HG03457 (cell line): ENCODE results near the gene BICC1.

Source experiments
- ATAC-seq: cut with Tn5 transposase; IDR thresholded peaks from one replicate; pipeline ENCODE4 v1.9.1; 2021; ENCODE audit warnings: moderate number of reproducible peaks; ENCODE audit not compliant: unreplicated experiment

The BICC1 gene

DNA sequence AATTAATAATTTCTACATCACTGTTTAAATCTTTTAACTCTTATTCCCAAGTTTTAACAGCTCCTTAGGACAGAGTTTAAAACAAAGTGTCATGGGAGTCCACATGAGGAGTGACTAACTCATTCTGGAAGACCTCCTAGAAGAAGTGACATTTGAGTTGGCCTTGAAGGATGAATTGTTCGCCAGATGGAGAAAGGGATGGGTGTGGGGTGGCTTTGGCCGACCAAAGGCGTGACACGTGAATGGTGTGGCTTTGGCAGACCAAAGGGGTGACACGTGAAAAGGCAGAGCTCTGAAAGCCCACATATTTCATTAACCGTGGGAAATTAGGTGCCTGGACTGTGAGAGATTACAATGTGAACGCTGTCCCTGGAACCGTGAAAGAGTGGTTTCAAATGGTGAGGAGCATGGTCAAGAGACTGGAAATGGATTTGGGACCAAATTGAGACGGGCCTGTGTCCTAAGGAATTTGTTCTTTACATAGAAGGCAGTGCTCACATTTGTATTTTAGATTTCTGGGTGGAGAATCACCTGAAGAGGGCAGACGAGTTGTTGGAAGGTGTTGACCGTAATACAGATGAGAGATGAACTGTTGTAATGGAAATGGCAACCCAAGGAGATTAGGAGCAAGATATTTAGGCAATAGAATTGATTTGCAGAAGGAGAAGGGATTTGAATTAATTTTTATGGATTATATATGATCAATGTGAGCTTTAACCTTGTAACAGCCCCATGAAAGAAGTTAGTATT is 228.1 kb downstream of the BICC1 start:
- ATAC-seq: no peak

DNA sequence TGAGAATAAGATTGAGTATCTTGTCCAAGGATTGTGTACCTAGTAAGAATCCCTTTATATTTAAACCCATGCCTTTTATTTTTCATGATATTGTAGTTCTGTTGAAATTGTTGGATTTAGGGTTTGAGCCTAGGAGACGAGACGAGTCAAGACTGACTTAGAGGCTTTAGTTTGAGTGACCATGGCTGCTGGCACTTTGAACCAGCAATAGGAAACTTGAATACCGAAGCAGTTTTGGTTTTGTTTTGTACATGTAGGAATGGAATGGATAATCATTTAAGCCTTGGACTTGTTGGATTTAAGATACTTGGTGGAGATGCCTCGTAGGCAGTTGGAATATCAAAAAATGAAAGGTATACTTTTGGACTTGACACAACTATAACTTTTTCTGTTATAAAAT is 229.0 kb downstream of the BICC1 start:
- no peak for ATAC-seq

DNA sequence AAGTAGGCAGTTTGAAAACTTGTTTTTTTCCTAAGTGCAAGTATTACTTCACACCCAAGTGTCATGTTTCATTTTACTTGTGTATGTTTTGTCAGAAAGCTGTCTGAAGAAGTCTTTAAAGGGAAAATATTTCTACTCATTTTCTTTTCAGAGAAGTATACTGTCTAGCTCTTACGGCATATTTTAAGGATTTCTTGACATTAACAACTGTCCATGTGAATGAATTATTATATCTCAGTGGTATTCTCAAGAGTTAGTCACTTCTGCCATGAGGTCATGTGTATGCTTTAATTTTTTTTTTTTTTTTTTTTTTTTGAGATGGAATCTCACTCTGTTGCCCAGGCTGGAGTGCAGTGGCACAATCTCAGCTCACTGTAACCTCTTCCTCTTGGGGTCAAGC is 229.5 kb downstream of the BICC1 start:
- ATAC-seq: no peak

DNA sequence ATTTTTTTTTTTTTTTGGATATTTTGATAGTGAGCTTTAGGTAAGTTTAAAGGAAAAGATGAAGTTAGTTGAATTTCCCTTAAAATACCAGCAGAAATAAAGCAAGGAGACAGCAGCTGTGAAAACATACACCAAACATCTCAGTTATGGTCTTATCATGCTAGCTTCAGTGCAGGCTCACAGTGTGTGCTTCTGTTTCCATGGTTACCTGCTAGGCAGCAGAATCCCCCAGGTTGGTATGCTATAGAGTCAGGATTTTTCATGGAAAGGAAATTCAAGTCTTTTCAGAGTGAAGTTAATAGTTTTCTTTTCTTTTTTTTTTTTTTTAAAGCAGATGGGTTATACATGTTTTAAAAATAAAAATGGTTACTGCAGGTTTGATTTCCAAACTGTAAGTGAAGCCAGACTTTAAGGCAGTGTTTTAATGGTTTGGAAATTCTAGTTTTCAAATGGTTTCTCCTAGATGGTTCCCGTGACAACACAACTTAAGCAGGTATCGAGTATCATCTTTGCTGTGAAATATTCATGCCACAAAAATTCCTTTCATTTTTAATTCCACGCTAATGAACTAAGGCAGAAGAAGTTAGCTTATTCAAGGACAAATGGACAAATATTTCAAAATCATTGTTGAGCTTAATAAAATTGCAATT is 230.9 kb downstream of the BICC1 start:
- no peak for ATAC-seq

DNA sequence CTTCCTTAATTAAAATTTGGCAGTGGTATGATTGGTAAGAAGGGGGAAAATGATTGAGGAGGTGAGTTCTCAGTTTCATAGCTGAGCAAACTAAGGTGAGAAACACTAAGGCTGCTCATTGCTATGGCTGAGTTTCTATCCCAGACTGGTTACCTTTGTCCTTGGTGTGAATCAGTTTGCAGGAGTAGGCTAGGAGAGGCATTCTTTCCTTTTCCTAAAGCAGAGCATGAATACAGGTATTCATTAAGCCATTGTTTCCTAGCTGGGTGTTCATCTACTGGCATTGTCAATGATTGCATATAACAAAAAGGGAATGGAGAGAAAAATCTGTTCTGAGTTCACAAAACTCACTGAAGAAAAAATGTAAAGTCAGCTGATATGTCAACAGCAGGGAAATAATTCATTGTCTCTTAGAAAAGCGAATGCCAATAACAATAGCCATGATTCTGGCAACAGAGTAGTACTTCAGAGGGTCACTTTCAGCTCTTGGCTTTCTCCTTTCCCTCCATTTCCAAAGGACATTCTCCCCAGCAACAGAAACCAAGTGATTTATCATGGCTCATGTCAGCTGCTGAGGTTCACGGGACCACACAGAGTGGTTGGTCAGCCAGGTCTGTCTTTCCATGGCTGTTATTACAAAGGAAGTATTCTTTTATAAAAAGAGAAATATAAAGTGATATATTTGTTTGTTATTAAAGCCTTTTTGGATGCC is 234.0 kb downstream of the BICC1 start:
- no peak for ATAC-seq

DNA sequence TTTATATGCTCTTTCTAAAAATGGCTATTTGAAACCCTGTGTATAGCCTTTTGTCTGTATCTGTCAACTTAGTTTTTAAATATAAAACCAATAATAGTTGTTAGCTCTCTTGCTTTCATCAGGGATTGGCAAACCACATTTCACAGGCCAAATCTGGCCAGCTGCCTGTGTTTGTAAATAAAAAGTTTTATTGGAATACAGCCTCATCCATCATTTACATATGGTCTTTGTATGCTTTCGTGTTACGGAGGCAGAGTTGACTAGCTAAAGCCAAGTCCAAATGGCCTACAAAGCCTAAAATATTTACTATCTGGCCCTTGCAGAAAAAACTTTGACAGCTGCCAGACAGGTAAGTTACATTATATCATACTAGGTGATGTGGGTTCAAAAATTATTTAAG is 235.0 kb downstream of the BICC1 start:
- ATAC-seq: no peak

DNA sequence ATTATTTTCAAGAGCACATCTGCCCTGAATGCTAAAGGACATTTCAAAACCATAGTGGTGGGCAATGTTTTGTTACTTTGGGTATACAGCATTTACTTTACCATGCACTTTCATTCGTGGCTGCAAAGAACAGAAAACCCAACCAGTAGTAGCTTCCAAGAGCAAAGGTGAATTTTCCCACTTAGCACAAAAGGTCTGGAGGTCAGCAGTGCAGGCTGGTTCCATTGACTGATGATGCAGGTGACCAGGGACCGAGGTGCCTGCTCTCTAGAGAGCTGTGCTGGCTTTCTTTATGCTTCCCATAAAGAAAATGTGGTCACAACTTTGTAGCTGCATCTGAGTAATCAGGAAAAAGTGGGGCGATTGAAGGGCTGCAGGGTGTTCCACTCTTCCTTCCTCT is 240.0 kb downstream of the BICC1 start:
- ATAC-seq: no peak

DNA sequence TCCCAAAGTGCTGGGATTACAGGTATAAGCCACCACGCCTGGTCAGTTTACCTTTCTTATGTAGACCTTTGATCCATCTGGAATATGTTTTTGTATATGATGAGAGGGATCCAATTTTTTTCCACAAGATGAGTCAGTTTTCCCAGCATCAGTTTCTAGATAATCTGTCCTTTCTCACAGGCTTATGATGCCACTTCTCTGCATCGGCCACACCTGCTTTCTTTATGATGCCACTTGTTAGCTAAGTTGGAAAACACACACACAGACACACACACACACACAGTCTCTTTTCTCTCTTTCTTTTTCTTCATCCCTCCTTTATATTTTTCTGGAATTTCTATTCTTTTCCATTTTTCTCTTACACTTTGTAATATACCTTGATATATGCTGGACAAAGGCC is 240.8 kb downstream of the BICC1 start:
- no peak for ATAC-seq

DNA sequence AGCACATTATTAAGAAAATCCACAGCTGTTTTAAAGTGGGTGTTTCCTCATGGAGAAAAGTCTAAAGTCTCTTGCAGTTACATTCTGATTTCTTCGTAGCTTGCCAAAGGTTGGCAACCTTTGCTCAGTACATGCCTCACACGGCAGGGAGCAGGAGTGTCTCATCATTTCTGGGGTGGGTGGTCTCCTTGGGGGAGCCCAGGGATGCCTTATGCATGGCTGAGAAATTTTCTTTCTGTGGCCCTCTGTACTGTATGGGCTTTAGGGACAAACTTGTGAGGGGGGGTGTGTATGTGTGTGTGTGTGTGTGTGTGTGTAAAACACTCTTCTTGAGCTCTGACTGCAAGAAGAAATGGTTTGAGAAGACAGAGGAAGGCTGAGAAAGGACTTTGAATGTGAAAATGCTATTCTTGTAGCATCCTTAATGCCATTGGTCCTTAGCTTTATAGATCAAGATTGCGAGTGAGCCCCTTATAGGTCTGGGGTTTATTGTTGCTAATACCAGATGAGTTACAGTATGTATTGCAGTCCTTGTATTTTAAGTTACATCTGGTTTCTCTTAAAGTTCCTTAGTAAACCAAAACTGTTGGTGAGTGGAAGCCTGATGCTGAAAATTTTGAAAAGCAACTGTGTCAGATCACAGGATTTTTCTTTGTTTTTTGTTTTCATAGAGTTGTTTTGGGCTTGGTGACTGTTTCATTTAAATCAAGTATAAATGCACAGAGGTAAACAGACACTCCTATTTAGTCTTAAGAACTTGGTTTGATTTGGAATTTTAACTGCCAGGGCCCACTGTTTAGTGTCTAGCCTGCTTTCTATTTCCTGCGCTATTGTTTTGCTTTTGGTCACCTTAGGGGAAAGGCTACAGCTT is 242.0 kb downstream of the BICC1 start:
- no peak for ATAC-seq

DNA sequence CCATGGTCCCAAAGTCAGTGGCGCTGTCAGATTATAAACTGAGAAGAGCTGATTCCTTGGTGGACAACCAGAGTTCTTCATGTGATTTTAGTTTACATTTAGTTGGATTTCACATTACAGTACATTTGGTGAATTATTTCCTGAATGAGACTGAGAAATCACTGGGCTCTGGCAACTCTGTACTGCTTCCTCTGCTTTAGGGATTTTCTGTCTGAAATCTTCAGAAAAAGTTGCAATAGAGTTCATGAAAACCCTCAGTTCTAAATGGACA is 242.6 kb downstream of the BICC1 start:
- ATAC-seq: no peak

DNA sequence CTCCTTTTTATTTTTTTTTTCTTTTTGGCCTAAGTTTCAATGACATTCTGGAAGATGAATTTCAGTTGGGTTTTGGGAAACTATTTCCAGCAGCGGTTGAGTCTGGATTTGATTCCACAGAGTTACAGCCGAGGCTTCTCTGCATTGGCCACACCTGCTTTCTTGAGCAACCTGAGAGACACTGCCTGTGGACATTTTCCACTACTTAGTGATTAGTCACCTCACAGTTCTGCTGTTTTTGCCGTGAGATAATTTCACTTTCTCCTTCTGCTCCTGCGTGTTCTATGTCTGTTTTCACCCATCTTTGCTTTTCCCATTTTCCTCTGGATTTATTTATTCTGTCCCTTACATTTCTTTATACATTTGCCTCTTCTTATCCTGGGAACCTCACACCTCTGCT is 243.0 kb downstream of the BICC1 start:
- no peak for ATAC-seq

DNA sequence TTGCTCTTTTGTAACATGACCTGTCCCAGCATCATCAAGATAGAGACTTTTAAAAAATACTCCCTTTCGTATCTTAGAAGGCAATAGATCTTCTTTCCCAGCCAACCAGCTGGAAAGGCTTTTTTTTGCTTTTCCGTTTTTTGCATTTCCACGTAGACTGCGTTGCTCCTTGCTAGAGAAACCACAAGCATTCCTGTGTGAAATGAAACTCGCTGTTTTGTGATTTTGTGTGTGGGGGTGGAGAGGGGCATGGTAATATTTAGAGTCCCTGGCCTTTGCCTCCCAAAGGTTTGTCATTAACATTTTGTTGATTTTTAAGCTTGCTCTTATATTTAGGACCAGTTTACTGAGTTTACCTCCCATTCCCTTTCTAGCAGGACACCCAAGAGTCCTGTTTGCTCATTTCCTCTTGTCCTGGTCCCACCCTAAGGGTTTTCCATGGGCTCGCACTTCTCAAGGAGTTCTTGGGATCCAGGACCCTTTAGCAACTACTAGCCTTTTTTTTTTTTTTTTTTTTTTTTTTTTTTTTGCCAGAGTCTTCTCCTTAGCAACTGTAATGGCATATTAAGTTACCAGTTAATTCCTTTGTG is 243.6 kb downstream of the BICC1 start:
- no peak for ATAC-seq

DNA sequence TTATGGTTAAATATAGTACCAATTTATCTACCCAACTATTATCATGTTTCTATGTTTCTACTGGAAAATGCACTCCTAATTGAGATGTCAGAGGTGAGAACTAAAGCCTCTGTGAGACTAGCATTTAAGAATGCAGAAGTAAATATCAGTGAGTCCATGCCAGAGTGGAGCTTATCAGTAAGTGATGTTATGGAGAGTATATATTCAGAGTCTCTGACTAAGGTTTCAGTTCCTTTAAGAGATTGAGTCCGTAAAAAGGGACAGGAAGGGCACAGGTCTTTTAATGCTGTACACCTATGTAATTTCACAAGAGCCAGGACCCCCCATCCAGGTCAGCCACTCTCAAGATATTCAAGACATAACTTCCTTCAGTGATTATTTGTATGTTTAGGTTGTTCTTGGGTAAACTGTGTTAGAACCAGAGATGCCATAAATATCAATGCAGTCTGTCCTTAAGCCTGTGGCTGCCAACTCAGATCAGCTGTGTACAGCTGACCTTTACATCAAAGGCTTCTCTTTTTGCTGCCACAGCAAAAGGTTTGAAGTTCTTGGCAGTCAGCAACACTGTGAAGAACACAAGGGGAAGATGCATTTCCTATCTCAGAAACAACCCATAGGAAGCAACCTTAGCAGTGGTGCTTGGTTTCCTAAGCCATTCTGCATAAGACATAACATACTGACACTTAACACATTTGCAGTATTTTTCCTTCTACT is 244.8 kb downstream of the BICC1 start:
- ATAC-seq: no peak

DNA sequence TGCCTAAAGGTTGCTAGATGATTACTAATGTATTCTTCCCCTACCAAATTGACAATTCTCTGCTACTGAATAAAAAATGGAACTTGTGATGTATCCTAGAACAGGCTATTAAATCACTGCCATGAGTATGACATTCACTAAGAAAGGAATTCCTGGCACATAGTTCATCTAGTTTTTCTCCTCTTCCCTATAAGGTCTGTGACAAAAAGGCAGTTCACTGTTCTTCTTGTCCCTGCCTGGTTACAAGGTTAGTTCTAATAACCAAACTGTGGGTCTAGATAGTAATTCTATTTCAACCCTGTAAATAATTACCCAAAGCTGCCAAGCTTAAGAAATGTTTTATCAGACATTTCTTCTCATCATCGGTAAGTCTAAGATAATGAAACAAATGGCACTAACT is 245.6 kb downstream of the BICC1 start:
- ATAC-seq: no peak

DNA sequence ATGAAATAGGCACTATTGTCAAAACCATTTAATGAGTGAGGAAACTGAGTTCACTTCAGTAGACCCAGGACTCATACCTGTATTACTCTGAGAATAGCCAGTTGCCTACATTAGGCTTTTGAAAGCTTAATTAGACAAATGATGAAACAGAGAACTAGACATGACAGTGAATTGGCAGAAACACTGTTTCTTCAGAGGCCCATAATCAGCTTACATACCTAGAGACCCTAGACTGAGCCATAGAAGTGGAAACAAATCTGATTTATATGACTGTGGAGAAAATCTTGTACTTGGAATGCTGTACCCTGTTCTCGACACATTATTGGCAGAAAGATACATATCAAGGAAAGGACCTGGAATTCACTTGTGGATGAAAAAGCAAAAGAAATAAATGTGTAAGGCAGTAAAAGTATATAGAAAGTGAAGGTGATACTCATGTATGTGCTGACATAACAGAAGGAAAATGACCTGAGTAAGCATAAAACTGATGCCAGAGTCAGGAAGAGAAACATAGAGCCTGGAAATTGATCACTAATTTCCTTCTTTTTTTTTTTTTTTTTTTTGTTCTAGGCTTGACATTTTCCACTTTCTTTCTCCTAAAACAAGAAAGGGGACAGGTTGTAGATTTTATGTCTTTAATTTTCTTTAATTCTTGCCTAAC is 251.5 kb downstream of the BICC1 start:
- no peak for ATAC-seq

DNA sequence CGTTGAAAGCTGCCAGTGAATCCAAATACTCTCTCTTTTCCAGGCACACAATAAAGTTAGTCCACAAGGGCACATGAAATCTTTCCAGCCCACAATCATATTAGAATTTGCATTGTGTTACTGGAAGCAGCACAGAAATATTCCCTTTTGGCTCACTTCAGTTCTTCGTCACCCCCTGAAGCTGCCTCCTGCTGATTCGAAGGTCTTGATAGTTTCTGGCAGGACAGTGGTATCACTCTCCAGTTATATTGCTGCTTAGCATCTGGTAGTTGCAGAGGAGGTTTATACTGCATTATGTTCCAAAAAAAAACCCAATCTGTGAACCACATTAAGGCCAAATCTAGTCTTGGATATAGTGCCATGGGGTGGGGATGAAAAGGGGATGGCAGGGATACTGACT is 253.2 kb downstream of the BICC1 start:
- ATAC-seq: no peak

DNA sequence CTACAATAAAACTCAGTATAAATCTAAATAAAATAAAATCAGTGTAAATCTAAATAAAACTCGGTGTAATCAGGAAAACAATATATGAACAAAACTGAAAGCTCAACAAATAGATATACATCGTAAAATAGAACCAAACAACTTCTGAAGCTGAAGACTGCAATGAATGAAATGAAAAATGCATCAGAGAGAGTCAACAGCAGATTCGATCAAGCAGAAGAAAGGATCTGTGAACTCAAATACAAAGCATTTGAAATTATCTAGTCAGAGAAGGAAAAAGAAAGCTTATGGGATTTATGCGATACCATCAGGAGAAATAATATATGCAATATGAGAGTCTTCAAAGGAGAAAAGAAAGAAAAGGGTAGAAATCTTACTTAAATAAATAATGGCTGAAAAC is 255.0 kb downstream of the BICC1 start:
- ATAC-seq: no peak

DNA sequence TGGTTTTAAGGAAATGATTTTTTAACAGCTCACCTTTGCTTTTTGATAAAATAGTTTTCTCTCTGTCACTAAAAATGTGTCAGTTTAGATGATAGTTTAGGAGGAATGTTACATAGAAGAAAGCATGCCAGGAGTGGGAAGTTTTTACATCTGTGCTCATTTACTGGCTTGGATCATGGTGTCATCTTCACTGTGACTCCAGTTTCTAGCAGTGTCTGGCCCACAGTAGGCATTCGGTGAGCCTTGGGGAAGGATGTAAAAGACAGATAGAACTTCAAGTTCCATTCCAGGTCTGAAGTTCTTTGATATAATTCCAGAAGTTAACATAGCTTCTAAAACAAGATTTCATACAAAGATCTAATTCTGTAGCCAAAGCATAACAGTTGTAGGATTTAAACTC is 259.2 kb downstream of the BICC1 start:
- ATAC-seq: no peak

DNA sequence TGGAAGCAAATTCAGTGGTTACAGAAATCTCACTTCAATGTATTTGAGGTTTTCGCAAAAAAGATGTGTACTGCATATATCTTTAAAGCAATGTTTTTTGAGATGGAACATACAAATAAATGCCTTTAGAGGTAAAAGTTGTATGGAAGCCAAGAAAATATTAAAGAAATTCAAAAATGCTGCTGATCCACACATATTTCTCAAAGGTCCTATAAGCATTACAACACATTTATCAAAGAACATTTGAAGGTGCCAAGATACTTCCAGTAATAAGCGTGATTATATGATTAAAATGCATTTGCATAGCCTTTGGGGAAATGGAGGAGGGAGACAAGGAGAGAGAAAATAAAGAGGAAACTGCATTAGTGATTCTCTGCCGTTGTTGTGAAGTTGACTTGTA is 260.1 kb downstream of the BICC1 start:
- ATAC-seq: no peak

DNA sequence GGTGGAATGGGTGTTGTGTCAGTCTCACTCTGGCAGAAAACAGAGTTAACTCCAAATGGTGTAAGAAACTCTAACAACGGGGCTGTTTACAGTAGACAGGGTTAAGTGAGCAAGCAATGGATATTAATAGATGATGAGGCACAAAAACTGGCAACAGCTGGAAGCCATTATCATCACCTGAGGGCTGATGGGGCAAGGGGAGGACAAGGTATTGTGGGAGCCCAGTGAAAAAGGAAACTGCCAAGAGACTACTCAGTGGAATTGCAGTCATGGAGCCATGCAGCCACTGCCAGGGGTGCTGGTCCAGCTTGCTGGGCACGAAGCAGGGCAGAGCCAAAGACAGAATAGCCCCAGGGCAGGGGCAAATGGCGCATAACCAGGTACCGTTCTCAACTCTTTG is 260.7 kb downstream of the BICC1 start:
- no peak for ATAC-seq
